Activated naive CD4-positive, alpha-beta T cell treated with anti-CD3 and anti-CD28 coated beads, Interleukin-2, amount 50 U/mL, for 72 hours (primary cell): Measurements from ENCODE around the gene BTBD17. TPM values are rescaled to one million over a fixed set of nuclear protein-coding genes. Genes with fewer than 3 reads are reported as not detected.

Experiments
- ATAC-seq, 2 donors: fragments of 150-1000 bp; cut with Tn5 transposase; 2 replicates each; pipeline ENCODE4 v1.10.0; 2021; ENCODE audit warnings: mild to moderate bottlenecking in 2 of 2, moderate library complexity in 2 of 2
- DNase-seq, 2 donors: peaks; one replicate each; pipeline ENCODE4 v3.0.0; 2021 to 2022; ENCODE audit warnings: low spot score in 2 of 2
- H3K27ac Mint-ChIP-seq, 2 donors: one replicate each; pipeline ENCODE4 v1.8.0; 2022; ENCODE audit warnings: mild to moderate bottlenecking in 2 of 2, mixed read lengths in 2 of 2
- H3K36me3 Mint-ChIP-seq, 2 donors: one replicate each; pipeline ENCODE4 v1.8.0; 2022; ENCODE audit warnings: mixed read lengths in 2 of 2
- H3K9me3 Mint-ChIP-seq, 2 donors: one replicate each; pipeline ENCODE4 v1.8.0; 2022; ENCODE audit warnings: mixed read lengths in 2 of 2
- total RNA-seq, 2 donors: library from RNA; stranded (reverse); gene quantifications; one replicate each; pipeline ENCODE4 v1.2.3, GENCODE V29; 2022

Gene BTBD17
- total RNA-seq, 2 donors from 2014 or later = not detected

DNA sequence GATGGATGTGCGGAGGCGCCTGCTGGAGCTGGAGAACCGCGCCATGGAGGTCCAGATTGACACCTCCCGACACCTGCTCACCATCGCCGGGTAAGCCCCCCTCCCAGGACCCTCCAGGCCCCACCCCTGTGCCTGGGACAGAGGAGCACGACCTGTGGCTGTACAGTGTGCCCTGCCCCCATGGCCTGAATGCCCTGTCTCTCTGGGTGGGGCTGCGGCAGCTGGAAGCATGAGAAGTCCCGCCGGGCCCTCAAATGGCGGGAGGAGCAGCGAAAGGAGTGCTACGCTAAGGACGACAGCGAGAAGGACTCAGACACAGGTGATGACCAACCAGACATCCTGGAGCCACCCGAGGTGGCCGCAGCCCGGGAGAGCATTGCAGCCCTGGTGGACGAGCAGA, 11.2 kb downstream of the BTBD17 start:
- no peaks in the 10 kb centered on the region for H3K36me3 Mint-ChIP-seq
- DNase-seq = no peak
- H3K9me3 Mint-ChIP-seq = no peaks in the 10 kb centered on the region
- no peak for ATAC-seq
- H3K27ac Mint-ChIP-seq = no peak overlapping the region

- no peak for ATAC-seq
- H3K27ac Mint-ChIP-seq = no peak overlapping the region
- no peak for DNase-seq
- no peaks in the 10 kb centered on the region for H3K9me3 Mint-ChIP-seq
- no peaks in the 10 kb centered on the region for H3K36me3 Mint-ChIP-seq
These were observed 12.5 kb downstream of the BTBD17 start for GRCh38 chr17:74349120-74349519.

DNA sequence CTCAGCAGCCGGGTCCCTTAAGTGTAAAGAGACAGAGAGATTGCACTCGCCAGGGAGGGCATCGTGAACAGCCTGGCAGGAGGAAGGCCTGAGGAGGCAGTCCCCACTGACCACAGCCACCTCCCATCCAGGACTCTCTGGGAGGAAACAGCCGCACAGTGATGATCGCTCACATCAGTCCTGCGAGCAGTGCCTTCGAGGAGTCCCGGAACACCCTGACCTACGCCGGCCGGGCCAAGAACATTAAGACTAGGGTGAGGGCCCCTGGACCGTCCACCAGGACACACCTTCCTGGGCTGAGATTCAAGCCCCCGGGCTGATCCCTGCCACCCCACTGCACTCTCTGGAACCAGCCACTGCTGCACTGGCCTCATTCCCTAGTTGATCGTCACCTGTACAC, 14.0 kb downstream of the BTBD17 start:
- DNase-seq (no peak), ATAC-seq (no peak)
- Mint-ChIP-seq H3K27ac (no peak overlapping the region), H3K9me3 (no peaks in the 10 kb centered on the region), H3K36me3 (no peaks in the 10 kb centered on the region)

GRCh38 chr17:74345433-74346241, 16.0 kb downstream of the BTBD17 start:
- H3K36me3 Mint-ChIP-seq = no peaks in the 10 kb centered on the region
- no peak for DNase-seq
- no peak for ATAC-seq
- H3K9me3 Mint-ChIP-seq = no peaks in the 10 kb centered on the region
- no peak overlapping the region for H3K27ac Mint-ChIP-seq

- no peaks in the 10 kb centered on the region for H3K9me3 Mint-ChIP-seq
- ATAC-seq (no peak), DNase-seq (no peak)
- H3K27ac Mint-ChIP-seq = no peak overlapping the region
- no peaks in the 10 kb centered on the region for H3K36me3 Mint-ChIP-seq
These were observed 17.0 kb downstream of the BTBD17 start for GRCh38 chr17:74344658-74345057.

- Mint-ChIP-seq H3K27ac (no peak overlapping the region), H3K9me3 (no peaks in the 10 kb centered on the region), H3K36me3 (no peaks in the 10 kb centered on the region)
- ATAC-seq (no peak), DNase-seq (no peak)
These were observed 18.0 kb downstream of the BTBD17 start for GRCh38 chr17:74343526-74344284.

DNA sequence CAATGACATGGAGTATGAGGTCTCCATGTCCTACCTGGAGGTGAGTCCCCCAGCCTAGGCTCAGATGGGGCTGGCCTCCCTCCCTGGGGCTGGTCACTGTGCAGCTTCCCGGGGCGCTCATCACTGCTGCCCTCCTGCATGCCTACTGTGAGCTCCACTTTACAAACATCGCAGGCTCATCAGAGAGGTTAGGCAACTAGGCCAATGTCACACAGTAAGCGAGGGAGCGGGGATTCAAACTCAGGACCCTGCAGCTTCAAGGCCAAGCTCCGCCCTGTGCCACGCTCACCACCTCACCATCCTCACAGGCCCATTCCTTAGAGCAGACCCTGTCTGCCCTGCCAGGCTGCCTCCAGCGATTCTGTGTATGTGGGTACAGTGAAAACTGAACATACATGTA, 18.5 kb downstream of the BTBD17 start:
- Mint-ChIP-seq H3K27ac (no peak overlapping the region), H3K9me3 (no peaks in the 10 kb centered on the region)
- ATAC-seq = no peak

DNA sequence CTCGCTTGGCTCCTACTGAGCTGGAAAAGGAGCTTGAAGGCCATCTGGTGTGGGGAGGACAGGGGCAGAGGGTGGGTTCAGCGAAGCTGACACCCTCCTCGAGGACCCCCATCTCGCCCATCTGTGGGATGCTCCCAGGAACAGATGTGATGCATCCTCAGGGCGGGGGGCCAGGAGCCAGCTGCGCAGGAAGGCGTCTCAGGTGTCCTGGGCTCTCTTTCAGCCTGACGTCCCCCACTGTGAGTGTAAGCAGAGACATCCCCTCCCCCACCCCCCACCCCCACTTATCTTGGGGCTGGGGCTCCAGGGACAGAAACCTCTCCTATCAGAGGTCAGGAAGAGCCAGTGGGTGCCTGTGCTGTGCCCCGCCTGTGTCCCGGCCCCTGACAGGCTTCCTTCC, 19.4 kb downstream of the BTBD17 start:
- Mint-ChIP-seq H3K9me3 (no peaks in the 10 kb centered on the region), H3K27ac (no peak overlapping the region), H3K36me3 (no peaks in the 10 kb centered on the region)
- DNase-seq (no peak), ATAC-seq (no peak)

More for the DNA sequence above, 18.5 kb downstream of the BTBD17 start:
- H3K36me3 Mint-ChIP-seq = no peaks in the 10 kb centered on the region
- DNase-seq = no peak

DNA sequence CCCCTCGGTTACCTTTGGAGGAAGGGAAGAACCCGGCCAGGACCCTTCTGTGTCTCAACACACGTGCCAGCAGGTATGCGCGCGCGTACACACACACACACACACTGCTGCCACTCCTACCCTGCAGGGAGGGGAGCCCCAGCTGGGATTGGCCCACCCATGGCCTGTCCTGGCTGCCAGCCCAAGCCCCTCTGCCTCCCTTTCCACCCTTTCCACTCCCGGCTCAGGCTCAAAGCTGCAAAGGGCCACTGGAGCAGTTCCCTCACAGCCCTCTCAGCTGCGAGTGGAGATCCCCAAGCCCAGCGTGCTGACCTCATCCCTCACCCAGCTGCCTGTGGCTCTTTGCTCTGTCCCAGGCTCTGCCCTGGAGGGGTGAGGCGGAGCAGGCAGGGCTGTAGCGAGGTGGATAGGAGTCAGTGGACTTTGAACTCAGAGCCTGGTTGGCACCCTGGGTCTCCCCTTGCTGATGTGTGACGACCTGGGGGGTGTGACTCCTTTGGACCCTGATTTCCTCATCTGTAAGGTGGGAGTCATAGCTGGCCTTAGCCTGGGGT, 21.1 kb downstream of the BTBD17 start:
- Mint-ChIP-seq H3K36me3 (no peaks in the 10 kb centered on the region), H3K9me3 (no peaks in the 10 kb centered on the region), H3K27ac (no peak overlapping the region)
- DNase-seq (no peak), ATAC-seq (no peak)

GRCh38 chr17:74339537-74340195, 22.0 kb downstream of the BTBD17 start:
- Mint-ChIP-seq H3K27ac (no peak overlapping the region), H3K36me3 (no peaks in the 10 kb centered on the region)

GRCh38 chr17:74337834-74338500, 23.7 kb downstream of the BTBD17 start:
- no peaks in the 10 kb centered on the region for H3K36me3 Mint-ChIP-seq
- ATAC-seq = no peak
- no peaks in the 10 kb centered on the region for H3K9me3 Mint-ChIP-seq
- no peak for DNase-seq
- no peak overlapping the region for H3K27ac Mint-ChIP-seq

More at GRCh38 chr17:74339537-74340195, 22.0 kb downstream of the BTBD17 start:
- ATAC-seq (no peak), DNase-seq (no peak)
- H3K9me3 Mint-ChIP-seq = no peaks in the 10 kb centered on the region

DNA sequence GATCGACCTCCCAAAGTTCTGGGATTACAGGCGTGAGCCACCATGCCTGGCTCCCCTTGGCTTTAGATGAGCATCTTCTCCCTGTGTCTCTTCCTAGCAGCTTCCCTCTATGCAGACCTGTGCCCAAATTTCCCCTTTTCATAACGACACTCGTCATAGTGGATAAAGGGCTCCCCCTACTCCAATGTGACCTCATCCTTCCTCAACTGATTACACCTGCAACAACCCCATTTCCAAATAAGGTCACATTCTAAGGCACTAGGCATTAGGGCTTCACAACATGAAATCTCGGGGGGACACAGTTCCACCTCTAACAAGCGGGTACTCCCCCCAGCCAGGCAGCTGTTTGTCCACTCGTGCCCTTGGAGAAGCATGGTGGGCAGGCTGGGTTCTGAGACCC, 25.4 kb downstream of the BTBD17 start:
- Mint-ChIP-seq H3K36me3 (no peaks in the 10 kb centered on the region), H3K9me3 (no peaks in the 10 kb centered on the region), H3K27ac (no peak overlapping the region)
- DNase-seq (no peak), ATAC-seq (no peak)

- Mint-ChIP-seq H3K9me3 (no peaks in the 10 kb centered on the region), H3K36me3 (no peaks in the 10 kb centered on the region), H3K27ac (no peak overlapping the region)
- DNase-seq = no peak
- ATAC-seq = no peak
These were observed 26.1 kb downstream of the BTBD17 start for GRCh38 chr17:74335529-74336062.

DNA sequence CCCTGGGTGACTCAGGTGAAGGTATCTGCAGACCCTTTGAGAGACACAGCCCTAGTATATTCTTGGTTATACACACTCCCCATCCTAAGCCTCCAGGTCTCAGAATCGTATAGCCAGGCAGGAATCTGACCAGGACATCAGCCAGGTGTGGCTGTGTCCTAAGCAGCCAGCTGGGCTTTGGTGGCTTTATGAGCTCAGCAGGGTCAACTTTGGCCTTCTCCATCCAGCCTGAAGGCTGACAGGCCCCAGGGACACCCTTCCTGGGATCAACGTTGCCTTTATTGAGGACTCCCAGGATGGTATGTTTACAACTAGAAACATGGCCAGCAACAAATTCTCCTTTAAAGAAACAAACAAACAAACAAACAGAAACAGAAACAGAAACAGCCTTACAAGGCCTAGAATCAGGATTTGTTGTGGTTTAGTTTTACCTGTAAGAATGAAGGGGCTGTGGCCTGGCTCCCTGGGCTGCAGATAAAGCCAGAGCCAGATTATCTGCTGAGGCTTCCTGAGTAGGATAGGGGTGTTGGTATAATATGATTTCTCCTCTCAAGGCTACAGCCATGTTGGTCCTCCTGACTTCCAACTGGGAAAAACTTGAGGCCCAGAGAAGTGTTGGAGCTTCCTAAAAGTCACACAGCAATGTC, 27.2 kb downstream of the BTBD17 start:
- Mint-ChIP-seq H3K9me3 (no peaks in the 10 kb centered on the region), H3K36me3 (no peaks in the 10 kb centered on the region), H3K27ac (no peak overlapping the region)
- ATAC-seq (no peak), DNase-seq (no peak)

GRCh38 chr17:74332763-74333283, 28.8 kb downstream of the BTBD17 start:
- Mint-ChIP-seq H3K27ac (no peak overlapping the region), H3K36me3 (no peaks in the 10 kb centered on the region), H3K9me3 (no peaks in the 10 kb centered on the region)
- DNase-seq = no peak
- no peak for ATAC-seq
